Keratinocyte (primary cell): Measurements from ENCODE around the gene CSMD2.
"Not testable (repeated sequence)": the region's sequence is repeated elsewhere in the genome, so short reads cannot be mapped to it uniquely, and the experiment has no call there.

ENCODE experiments used
- EZH2 ChIP-seq: IDR thresholded peaks from one replicate; pipeline ENCODE4 v1.6.1; 2012; ENCODE audit warnings: inconsistent platforms, mild to moderate bottlenecking, low read length, moderate library complexity
- TF ChIP-seq, protein P1 (sequence below), 3 experiments: IDR thresholded peaks in 1 of 3; conservative IDR thresholded peaks in 1 of 3; optimal IDR thresholded peaks in 1 of 3; 2 replicates in 2 of 3; 3 replicates in 1 of 3; pipeline versions ENCODE3 to v1.5.1; 2011; ENCODE audit warnings: low read length in 3 of 3, mild to moderate bottlenecking in 3 of 3, moderate library complexity in 2 of 3, control low read depth in 1 of 3, inconsistent platforms in 1 of 3; ENCODE audit not compliant: insufficient read depth in 2 of 3; ENCODE audit errors: extremely low read depth in 1 of 3

DNA sequence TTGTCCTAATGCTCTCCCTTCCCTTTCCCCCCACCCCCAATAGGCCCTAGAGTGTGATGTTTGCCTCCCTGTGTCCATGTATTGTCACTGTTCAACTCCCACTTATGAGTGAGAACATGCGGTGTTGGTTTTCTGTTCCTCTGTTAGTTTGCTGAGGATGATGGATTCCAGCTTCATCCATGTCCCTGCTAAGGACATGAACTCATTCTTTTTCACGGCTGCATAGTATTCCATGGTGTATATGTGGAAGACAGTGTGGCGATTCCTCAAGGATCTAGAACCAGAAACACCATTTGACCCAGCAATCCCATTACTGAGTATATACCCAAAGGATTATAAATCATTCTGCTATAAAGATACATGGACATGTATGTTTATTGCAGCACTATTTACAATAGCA is 148.7 kb downstream of the CSMD2 start:
- TF ChIP-seq, protein P1, sequence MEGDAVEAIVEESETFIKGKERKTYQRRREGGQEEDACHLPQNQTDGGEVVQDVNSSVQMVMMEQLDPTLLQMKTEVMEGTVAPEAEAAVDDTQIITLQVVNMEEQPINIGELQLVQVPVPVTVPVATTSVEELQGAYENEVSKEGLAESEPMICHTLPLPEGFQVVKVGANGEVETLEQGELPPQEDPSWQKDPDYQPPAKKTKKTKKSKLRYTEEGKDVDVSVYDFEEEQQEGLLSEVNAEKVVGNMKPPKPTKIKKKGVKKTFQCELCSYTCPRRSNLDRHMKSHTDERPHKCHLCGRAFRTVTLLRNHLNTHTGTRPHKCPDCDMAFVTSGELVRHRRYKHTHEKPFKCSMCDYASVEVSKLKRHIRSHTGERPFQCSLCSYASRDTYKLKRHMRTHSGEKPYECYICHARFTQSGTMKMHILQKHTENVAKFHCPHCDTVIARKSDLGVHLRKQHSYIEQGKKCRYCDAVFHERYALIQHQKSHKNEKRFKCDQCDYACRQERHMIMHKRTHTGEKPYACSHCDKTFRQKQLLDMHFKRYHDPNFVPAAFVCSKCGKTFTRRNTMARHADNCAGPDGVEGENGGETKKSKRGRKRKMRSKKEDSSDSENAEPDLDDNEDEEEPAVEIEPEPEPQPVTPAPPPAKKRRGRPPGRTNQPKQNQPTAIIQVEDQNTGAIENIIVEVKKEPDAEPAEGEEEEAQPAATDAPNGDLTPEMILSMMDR (optimal IDR thresholded peaks at IDR 0.05 in 1 of 3, IDR thresholded peaks at IDR 0.05 in 1 of 3, conservative IDR thresholded peaks at IDR 0.05 in 1 of 3; ENCODE audit: extremely low read depth in 1 of 3, insufficient read depth in 2 of 3, low read length in 3 of 3) = not testable (repeated sequence)
- TF ChIP-seq EZH2 = not testable (repeated sequence)
